GM21447 (cell line): ENCODE measurements around the gene CELSR1.

Experiments used
- ATAC-seq: cut with Tn5 transposase; IDR thresholded peaks from one replicate; pipeline ENCODE4 v1.9.1; 2021; ENCODE audit not compliant: unreplicated experiment

Gene CELSR1

DNA sequence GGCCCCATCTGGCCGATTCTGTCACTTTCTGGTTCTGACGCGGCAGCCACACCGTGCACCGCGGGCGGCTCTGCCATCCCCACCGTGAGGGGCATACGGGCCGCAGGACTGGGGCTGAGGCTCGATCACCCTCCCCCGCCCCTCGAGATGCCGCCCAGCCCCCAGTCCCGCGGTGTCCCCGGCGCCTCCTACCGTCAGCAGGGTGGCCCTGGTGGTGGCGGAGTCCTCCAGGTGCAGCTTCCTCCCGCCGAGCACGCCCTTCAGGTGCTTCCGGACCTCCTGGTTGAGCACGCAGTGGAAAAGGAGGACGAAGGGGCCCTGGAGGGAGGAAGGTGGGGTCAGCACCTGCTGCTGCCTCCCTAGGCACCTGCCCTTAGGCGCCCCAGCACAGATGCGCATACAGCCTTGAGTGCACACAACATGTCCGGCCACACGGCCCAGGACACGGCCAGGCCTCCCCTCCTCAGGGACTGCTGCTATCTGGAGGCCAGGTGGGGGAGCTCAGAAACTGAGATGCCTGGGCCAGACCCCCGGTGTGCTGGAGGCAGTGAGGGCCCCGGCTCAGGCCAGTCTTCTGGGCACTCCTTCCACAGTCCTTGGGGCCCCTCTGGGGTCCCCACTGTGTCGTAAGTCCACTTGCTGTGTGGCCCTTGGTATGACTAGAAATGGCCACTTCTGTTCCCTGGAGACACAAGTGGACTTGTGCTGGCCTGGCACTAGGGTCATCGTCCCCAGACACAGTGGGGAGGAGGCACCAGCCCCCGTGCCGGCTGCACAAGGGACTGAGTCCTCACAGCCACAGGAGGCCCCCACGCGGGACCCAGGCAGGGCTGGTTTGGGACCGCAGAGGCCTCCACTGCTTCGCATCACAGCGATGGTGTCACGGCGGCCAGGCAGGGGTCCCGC is 170.4 kb downstream of the CELSR1 start:
- no peak for ATAC-seq

DNA sequence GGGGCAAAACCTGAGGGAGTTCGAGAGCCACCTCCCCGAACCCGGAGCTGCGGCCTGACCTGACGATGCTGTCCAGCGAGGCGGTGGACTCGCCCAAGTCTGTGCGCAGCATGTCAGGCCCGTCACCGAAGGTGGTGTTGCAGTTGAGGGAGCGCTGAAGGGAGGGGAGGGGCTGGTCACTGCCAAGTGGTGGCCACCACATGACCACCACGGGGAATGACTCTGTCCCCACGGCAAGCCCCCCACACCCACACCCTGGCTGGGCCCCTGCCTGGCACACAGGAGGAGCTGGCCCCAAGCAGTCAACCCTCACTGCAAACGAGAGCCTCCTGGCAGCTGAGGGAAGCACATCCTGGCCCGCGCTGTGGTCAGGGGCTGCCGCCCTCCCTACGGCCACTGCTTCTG is 171.1 kb downstream of the CELSR1 start:
- ATAC-seq, result no peak

DNA sequence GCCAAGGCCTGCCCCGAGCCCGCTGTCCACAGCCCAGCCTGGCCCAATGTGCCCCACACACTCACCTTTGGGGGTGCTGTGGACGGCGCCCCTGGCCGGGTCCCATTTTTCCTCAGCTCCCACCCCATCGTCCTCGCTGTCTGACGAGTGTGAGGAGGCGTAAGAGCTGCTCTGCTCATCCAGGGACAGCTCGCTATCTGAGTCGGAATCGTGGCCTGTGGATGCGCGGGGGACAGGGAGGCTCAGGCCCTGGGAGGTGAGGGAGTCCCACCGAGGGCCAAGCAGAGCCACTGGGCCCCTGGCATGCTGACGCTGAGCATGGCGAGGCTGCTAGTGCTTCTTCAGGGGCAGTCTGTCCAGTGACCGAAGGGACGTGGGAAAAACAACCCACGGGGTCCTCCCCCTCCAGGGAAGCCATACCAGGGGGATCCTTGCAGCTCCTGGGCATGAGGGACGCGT is 172.2 kb downstream of the CELSR1 start:
- ATAC-seq, result no peak

DNA sequence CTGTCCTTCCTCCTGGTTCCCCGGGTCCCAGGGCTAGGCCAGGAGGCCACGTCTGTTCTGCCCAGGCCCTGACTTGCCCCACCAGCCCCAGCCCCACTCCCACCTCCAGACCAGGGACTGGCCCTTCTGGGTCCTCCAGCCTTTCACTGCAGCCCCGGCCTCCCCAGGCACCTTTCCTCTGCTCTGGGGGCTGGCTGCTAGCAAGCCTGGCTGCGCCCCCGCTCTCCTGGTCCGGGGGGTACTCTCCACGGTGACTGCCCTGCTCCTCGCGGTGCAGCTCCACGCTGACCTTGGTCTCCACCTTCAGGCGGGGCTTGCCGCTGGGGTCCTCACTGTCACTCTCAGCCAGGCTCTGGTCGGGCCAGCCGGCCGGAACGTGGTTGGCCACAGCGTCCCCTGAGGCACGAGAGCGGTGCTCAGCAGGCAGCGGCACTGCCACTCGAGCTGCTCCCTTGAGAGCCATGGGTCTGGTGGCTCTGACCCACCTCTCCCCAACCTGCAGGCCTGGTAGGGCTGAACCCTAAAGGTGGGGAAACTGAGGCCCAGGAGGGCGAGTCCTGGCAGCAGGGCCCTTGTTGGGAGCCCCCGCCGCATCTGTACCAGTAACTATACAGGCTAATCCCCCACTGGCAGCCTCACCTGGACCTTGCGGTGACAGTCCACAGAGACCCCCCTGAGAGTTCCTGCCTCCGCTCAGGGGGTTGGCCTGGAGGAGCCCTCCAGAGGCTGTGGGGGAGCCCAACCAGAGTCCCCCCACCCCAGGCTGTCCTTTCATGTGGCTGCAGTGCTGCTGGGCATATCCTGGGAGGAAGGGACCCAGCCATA is 172.9 kb downstream of the CELSR1 start:
- no peak for ATAC-seq

DNA sequence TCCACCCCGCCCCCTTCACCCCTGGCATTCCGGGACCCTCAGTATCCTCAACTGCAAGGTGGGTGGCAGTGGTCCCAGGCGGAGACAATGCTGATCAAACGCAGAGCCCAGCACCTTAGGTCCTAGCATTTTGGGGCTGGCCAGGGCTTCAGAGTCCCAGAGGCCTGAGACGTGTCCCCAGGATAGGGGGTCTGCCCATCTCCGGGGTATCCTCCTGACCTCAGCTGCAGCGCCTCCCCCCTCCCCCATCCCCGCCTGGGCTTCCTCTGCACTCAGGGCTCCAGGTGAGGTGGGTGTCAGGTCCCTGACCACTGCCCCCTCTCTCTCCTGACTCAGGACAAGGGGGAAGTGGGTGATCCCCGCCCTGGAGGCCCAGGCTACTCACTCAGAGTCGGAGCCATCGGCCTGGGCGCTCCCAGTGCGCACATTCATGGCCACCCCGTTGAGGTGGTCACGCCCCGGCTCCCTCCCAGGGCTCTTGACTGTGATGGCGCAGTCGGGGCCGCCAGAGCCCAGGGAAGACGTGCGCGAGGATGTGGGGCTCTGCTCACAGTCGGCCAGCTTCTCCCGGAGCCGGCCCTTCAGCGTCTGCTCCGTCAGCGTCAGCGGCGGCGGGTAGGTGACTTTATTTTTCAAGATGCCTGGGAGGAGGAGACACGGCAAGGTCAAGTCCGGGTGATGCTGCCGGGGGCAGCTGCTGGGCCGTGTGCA is 173.7 kb downstream of the CELSR1 start:
- no peak for ATAC-seq

DNA sequence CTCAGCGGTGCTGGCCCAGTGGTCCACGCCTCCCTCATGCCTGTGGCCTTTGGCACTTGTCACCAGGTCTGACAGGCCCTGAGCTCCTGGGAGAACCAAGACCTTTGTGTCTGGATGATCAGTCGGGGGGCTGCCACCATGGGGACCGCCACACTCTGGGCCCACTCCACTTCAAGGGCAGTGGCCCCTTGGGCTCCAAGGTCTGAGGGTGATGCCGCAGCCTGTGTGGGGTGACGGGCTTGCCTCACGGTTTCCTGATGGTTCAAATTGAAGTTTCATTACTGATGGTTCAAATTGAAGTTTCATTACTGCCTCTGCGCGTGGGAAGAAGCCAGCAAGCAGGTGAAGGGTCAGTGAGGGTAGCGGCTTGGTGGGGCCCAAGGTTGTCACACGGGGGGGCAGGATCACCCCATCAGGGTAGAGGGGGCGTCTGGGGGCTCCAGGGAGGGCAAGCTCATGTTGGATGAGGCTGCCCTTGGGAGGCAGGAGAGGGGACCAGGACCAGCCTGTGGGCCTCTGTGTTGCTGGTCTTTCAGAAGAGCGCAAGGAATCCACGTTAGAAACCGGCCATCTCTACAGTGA is 174.4 kb downstream of the CELSR1 start:
- no peak for ATAC-seq

DNA sequence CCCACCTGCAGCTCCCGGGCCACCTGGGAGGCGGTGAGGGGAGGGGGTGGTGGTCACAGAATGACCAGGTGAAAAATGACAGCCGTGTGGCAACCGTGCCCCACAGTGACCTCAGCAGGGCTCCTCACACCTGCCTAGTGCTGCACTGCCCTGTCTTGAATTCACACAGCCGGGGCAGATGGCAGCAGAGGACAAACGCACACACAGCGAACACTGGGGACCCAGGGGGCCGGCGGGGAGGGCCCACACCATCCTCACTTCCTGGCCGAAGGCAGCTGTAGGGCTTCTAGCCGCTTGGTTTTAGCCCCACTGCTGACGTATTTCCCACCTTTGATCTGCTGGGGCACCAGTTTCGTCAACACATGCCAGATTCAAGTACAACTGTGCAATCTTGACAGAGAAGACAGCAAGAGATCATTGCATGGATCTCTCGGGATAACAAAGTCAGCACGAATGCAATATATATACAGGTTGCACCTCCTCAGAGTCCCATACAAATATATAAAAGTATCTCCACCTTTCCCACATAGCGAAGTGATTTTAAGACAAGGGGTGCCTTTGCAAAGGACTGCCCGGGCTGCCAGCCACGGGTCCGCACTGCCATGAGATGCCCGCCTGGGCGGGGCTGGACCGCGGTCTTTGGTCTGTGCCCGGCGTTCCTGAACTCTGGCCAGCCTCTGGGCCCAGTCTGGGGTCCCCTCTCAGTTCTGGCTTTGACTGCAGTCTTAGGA is 175.1 kb downstream of the CELSR1 start:
- ATAC-seq, result no peak

DNA sequence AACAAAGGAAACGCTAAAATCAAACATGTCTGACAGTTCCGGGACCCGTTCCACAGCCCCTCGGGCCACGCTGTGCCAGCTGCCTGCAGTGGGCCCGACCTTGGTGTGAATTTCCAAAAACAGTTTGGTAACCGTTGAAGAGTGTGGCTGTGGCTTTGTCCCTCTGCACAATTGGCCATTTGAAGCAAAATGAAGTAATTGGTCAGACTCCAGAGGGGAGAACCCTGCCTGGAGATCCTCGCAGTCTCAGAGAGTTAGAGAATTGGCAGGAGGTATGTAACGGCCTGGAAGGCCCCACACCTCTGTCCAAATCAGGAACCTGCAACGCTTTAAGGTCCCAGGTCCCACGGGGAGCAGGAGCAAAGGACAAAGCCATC is 175.6 kb downstream of the CELSR1 start:
- no peak for ATAC-seq

DNA sequence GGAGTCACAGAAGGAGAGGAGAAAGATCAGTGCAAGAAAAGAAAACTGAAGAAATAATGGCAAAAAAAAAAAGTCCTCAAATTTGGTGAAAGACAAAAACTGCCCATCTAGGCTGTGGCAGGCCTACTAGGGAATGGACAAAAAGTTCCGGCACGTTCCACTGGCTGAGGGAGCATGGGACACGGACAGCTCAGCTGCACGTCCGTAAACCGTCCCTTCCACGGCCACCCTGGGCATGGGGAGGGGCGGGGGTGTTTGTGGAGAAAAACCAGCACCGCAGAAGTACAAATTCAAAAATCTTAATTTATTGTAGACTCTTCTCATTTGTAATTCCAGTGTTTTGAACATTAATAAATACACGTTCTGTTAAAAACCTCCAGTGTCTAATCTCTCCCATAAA is 176.5 kb downstream of the CELSR1 start:
- ATAC-seq, result no peak

DNA sequence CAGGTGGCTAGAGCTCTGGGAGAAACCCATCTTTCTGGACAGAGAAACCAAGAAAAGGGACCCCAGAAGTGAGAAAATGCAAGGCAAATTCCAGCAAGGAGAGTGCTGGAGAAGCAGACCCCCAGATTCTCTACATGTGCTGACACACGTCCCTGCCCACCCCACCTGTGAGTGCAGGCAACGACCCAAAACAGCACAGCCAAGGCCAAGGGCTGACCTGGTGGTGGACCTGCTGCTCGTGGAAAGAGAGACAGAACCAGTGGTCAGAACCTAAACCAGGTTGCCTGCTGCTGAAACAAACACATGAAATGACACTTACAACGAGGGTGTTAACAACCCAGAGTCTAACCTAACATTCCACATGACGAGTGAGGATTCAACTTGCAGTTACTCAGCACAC is 177.3 kb downstream of the CELSR1 start:
- ATAC-seq, result no peak

DNA sequence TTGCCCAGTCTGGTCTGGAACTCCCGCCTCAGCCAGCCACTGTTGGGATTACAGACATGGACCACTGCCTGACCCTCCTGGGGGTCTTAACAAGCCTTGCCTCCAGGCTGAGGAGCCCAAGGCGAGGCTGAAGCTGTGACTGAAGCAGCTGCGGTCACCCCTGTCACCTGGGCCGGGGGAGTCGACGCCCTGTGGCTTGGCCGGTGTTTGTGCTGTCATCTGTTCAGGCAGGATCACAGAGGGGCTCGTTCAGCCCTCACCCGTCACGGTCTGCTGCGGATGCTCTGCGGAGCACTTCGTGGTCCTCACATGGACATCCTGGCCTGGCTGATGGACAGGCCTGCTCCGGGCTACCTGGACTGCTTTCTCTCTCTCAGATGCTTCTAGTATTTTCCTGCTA is 178.1 kb downstream of the CELSR1 start:
- ATAC-seq, result no peak

DNA sequence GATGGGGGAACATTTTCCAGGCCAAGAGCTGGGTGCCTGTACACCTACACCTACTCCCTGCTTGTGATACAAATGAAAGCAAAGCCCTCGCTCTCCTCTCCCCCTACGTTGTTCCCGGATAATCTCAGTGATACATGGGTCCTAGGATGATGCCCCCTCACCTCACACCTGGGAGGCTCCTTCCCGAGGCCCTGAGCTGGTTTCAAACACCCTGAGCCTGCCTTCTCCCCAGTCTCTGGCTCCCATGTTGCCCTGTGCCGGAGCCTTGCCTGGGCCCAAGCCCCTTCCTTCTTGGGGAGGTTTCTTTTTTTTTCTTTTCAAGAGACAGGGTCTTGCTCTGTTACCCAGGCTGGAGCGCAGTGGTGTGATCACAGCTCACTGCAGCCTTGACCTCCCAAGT is 178.7 kb downstream of the CELSR1 start:
- no peak for ATAC-seq

DNA sequence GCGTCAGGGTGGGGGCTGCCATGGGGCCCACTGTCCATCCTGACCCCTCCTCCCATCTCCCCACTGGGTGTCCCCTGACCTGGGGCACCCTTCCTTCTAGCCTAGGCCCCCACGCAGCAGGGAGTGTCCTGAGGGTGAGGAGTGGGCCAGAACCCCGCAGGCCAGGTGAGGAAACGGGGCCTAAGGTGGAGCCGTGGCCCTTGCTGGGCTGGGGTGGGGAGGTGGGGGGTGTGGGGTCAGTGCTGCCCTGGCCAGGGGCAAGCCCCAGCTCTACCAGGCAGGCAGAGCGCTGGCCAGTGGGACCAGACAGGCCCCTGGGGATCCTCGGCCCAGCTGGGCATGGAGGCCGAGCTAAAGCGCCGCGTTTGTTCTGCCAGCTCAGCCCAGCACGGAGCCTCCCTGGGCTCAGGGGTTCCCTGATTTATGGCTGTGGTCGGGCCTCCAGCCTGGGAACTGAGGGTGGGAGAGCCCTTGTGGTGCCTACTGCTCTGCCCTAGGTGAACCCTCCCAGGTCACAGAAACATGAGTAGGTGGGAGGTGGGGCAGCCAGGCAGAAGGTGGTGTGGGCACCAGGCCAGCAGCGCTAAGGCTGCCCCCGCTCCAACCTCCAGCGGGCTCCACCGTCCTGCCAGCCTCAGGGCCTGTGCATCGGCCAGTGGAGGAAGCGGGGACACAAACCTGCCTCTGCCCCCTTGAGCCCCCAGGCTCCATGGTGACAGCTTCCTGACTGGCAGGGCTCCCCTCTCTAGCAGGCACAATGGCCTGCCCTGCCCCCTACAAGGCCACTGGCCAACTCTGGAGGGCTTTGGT is 179.5 kb downstream of the CELSR1 start:
- no peak for ATAC-seq

DNA sequence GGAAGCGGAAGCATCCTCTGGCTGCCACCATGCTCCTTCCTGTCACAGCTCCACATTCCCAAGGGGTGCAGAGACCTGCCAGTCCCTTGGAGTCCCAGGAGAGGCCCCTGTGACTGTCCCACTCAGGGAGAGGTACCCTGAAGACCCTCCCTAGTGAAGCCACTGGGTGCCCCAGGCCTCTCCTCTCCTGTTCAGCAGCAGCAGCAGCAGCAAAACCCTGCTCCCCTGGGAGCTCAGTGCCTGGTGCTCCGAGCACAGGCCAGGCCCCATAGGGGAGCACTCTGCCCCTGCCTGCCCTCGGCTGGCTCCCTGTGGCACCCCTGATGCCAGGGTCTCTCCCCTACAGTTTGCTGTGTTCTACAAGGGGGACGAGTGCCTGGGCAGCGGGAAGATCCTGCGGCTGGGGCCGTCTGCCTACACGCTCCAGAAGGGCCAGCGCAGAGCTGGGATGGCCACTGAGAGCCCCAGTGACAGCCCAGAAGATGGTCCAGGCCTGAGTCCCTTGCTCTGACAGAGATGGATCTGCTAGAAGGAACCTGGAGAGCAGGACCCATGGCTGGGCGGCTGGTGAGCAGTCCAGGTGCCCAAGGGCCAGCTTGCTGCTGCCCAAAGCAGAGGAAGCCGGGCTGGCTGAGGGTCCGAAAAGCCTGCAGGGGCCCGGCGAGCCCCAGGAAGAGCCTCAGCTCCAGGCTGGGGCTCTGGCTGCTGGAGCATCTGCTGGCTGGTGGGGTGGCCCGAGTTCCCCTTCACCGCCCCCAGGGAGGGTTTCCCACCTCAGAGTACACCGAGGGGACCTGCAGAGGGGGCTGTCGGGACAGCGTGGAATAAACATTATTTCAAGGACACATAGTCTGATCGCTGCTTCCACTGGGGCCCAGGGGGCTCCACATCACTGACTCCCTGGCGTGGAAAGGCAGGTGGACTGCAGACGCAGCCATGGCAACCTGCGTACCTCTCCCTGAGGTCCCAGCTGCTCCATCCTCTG is 180.6 kb downstream of the CELSR1 start:
- ATAC-seq, result no peak

DNA sequence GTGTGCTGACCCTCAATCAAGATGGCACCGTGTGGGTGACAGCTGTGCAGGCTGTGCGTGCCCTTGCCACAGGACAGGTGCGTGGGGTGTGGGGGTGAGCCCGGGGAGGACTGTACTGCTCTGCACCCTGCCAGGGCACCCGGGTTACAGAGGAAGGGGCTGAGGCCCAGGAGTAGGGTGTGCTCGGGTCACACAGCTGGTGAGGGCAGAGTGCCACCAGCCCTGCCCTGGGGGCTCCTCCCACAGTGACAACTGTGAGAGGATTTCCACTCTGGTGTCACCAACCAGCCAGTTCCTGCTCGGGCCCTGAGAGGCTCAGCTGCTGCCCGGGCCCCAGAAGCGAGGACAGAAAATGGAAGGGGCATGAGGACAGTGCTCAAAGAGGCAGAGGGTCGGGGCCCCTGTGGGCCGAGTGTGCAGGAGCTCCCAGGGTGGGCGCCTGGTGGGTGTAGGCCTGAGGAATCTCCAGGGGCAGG is 181.4 kb downstream of the CELSR1 start:
- ATAC-seq, result no peak

DNA sequence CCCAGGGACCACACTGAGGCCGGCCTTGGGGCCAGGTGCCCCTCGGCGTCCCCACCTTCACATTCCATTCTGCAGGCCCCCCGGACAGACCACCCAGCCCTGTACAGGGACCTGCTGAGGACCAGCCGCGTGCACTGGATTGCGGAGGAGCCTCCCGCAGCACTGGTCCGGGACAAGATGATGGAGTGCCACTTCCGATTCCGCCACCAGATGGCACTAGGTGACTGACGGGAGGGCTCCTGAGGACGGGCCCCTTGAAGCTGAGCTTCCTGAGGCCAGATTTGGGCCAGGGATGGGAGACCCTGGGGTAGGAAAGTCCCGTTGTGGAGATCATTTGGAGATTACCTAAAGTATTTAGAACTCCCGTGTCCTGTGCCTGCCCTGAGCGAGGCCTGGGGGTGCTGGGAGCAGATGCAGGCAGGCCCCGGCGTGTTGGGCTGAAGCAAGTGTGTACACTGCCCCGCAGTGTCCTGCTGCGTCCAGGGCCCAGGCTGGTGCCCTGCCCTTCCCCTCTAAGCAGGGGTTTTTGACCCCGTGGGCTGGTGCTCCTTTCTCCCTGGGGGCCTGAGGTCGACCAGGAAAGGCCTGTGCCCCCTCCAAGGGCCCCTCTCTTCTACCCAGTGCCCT is 181.9 kb downstream of the CELSR1 start:
- ATAC-seq, result no peak

DNA sequence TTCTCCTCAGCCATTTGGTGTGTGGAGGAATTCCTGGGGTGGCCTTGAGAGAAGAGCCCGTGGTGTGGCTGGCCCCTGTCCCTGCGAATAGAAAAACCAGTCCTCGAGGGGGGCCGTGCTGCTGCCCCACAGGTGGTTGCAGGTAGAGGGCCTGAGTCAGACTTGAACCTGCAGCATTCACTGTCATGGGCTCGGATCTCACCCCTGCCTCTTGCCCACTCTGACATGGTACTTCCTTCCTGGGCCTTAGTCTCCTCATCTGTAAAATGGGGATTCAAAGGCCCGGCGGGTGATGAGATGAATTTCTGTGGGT is 182.5 kb downstream of the CELSR1 start:
- ATAC-seq, result no peak
